Activated gamma-delta T cell treated with anti-CD3 and anti-CD28 coated beads, Interleukin-2, amount 50 U/mL, for 16 hours (primary cell): ENCODE results near the gene MUC20.
"Not testable (repeated sequence)": the region's sequence is repeated elsewhere in the genome, so short reads cannot be mapped to it uniquely, and the experiment has no call there.

ENCODE experiments used
- DNase-seq: peaks from one replicate; pipeline ENCODE4 v3.0.0-alpha.2; 2020; ENCODE audit warnings: low read depth

MUC20 gene

DNA sequence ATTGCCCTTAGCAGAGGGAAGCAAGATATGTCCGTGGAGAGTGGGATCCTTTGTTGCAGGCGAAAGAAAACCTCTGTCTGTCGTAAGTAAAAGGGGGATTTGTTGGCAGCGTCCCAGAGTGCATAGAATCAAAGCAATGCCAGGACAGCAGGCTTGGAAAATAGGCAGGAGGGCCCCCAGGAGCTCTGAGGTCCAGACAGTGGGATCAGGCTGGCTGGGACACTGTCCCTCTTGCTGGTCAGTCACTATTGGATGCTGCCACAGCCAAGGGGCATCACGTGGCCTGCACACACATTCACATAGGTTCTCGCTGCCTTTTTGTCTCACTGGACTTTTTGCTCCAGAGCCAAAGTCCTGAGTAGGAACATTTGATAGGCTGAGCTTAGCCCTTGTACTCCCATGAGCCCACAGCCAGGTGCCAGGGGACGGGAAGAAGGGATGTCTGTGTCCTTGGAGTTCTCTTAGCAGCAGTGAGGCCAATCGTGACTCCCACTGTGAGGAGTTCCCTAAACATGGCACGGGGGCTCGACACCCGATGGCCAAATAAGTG is 10.7 kb downstream of the MUC20 start:
- no peak for DNase-seq

DNA sequence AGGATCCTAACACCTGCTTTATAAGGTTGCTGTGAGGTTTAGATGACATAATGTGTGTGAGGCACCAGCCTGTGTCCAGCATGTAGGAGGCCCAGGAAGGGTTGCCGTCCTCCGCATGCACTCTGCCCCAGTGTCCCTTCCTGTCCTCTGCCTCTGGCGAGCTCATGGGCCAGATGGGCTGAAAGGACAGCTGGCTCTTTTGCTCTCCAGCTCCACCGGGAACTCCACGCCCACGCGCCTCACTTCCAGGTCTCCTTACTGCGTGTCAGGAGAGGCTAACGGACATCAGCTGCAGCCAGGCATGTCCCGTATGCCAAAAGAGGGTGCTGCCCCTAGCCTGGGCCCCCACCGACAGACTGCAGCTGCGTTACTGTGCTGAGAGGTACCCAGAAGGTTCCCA is 12.2 kb downstream of the MUC20 start:
- DNase-seq, result no peak

DNA sequence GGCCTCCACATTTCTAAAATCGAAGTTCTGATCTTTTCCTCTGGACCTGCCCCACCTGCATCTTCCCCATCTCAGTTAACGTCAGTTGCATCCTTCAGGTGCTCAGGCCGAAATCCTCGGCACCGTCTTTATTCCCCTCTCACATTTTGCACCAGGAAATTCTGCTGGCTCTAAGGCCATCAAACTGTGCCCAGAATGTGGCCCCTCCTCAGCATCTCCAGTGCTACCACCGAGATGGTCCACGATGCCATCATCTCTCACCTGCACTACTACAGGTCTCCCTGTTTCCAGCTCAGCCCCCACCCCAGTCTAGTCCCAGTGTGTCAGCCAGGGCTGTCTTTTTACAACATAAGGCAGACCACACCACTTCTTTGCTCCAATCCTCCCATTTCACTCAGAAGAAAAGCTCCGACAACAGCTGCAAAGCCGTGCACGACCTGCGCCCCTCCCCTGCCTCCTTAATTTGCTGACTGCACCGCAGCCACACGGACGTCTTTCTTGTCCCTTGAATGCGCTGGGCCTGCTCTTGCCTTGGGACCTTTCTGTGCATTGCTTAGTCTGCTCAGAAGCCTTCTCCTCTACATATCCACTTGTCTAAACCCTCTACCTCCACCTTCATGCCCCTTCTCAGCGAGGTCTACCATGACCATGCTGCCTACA is 14.4 kb downstream of the MUC20 start:
- no peak for DNase-seq

DNA sequence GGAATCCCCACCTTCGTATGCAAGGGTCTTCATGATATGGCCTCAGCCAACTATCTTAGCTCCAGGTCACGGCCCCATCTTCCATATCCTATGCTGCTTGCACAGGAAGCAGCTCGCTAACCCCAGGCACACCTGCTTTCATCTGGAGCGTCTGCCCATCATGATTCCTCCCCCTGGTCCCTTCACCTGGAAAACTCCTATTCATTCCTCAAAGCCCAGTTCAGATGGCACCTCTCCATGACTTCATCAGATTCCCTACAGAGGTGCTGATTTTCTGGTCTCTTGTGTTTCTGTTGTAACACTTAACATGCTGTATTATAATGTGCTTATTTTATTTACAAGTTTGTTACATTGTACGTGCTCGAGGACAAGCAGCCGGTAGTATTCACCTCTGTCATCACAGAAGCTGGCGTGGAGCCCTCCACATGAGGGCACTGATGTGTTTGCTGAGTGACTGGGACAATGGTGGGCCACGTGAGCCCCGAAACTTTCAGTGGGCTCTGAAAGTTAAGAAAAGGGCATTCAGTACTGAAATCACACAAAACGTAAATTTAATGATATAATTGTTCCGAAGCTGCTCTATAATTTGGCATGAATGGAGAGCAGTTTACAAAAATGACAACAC is 16.2 kb downstream of the MUC20 start:
- no peak for DNase-seq

DNA sequence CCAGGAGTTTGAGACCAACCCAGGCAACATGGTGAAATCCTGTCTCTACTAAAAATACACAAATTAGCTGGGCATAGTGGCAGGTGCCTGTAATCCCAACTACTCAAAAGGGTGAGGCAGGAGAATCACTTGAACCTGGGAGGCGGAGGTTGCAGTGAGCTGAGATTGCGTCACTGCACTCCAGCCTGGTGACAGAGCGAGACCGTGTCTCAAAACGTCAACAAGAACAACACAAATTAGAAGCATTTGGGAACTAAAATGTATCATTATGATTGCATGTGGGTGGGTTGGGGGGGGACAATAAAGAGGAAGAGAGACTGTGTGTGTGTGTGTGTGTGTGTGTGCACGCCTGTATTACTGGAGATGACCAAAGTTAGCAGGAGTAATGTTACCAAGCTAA is 17.0 kb downstream of the MUC20 start:
- not testable (repeated sequence) for DNase-seq

DNA sequence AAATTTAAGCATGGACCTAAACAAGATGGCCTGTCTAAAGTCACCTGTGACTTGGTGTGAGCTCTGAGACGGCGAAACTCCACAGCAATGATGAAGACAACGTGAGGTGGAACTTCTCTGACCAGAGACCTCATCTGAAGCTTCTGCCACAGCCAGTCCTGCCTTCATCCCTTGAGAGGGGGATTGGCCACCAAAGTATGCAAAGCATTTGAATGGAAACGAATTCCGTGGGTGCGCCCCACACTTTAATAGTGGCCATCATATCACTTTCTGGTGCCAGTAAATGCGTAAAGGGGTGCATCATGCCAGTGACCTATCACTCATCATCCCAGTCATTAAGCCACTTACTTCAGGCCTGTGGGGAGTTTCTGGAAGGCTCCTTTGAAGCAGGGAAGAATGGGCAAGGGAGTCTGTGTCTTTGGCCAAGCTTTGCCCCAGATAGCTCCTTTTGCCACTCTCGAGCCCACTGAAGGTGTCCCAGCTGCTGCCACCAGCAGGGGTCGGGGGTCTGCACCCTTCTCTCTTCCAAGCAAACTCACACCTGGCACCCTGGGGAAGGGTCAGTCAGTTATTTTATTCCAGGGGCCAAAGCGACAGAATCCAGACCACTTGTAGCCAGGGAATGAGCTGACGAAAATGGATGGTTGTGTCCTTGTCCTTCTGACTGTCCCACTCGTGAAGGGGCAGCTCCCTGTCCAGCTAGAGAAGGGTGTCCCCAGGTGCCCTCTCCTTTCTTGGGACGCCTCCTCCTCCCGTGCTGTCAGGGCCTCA is 17.7 kb downstream of the MUC20 start:
- no peak for DNase-seq

DNA sequence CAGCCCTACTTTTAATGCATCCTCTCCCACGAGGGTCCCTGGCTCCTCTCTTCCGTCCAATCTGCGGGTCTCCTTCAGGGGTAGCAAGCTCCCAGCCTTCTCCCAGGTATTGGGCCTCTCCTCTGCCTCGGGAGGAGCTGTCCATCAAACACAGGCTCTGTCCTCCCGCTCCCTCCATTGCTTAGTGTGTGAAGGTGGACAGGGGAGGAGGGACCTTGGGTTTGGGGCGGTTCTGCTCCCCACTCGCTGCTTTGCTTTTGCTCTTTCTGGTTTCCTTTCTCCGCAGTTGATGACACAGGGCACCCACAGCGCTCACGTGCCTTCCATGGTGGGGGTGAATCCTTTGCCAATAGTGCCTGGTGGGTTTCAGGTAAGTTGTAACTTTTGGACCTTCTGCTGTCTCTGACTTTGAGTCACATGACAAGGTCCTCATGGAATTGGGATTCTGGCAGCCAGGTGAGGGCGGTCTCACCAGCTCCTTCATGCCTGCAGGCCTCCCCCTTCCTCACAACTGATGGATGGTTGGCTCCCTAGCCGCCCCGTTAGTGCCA is 18.9 kb downstream of the MUC20 start:
- DNase-seq, result no peak

DNA sequence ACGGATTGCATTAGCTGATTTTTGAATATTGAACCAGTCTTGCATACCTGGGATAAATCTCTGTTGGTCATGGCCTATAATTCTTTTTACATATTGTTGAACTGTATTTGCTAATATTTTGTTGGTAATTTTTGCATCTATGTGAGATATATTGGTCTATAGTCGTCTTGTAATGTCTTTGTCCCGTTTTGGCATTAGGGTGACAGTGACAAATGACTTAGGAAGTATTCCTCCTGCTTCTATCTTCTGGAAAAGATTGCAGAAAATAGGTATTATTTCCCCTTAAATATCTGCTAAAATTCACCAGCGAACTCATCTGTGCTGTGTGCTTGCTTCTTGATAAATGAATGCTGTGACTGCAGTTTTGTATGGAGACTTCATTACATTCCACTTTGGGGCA is 23.7 kb downstream of the MUC20 start:
- no peak for DNase-seq

DNA sequence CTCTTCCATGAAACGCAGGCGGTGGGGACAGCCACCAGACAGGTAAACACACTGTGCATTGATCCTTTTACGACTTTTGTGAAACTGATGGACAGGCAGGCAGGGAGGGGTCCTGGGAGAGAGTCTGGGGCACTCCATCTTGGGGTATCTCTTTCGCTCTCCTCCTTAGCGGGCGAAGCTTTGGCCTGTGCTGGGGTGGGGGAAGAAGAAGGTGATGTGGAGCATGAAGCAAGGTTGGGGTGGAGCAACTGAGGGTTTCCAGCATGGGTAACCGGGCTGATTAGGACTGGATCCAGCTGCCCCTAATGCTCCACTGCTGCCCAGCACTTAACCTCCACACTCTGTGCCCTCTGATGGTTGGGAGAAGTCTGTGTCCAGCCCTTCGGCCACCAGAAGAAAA is 25.6 kb downstream of the MUC20 start:
- no peak for DNase-seq

DNA sequence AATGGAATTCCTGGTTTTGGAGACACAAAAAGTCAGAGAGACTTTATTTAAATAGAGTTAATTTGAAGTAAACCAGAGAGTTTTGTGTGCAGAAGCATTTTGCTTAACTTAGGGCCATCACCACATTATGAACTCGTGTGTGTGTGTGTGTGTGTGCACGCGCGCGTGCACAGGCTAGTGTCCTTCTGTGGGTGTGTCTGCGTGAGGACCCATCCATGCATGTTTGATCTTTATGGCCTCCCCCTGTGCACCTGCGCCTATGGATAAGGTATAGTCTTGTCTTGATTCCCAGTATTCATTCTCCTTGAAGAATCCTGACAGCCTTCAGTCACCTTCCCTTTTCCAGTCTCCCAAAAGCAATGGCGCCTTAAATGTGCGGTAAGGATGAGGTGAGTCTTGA is 26.0 kb downstream of the MUC20 start:
- DNase-seq, result no peak

DNA sequence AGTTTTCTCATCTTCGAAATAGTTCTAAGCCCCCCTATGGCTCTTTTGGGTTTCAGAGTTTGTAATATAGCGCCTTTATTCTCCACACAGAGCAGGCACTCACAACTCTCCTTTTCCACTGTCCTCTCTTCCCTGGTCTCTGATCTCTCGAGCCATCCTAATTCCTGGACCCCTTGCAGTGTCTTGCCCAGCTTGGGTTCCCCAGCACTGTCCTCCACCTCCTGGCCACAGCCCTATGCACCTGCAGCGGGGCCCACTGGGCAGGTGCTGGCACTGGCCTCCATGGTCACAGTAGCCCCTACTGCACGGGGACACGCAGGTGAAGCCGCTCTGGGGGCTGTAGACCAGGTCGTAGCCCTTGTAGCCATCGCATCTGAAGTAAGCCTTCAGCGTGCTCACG is 27.9 kb downstream of the MUC20 start:
- DNase-seq, result no peak

DNA sequence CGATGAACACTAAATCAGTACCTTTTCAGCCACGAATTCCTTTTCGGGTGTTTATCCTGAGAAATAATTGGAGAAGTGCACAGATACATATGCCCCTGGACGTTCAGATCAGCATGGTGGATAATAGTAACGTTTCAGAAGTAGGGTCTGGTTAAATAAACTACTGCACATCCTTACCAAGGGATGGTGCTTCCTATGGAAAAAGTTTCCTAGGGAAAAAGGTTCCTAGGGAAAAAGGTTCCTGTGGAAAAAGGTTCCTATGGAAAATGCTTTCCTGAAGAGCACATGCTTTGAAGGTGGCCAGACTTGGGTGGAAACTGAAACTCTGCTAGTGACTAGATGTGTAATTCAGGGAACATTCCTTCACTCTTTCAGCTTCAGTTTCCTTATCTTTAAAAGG is 28.3 kb downstream of the MUC20 start:
- DNase-seq, result not testable (repeated sequence)

DNA sequence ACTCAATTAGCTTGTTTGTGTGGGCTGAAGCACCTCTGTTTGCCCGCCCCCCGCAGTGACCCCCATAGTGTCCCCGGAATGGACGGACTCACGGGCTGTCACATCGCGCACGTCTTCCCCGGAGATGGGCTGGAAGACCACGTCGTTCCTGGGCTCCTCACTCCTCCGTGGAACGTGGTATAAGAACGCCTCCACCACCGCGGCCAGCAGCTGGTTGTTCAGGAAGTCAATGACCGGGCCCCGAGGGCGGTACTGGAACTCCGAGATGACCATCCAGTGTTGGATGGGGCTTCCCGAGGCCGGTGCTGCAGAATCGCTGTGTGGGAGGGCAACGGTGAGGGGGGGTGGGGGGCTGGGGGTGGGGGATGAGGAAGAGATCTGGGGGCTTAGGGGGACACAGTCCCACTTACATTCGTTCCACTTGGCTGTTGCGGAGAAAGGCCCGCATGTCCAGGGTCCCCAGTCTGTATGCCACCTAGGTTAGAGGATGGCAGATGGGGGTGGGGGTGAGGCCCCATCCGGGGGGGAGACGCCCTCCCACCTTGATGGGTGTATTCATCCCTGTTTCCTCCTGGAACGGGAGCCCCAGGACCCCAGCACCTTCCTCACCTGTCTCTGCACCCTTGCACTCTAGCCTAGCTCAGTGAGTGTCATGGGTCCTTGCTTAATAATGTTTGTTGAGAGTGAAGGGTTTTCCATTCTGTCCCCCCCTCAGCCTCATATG is 30.2 kb downstream of the MUC20 start:
- DNase-seq, result no peak

DNA sequence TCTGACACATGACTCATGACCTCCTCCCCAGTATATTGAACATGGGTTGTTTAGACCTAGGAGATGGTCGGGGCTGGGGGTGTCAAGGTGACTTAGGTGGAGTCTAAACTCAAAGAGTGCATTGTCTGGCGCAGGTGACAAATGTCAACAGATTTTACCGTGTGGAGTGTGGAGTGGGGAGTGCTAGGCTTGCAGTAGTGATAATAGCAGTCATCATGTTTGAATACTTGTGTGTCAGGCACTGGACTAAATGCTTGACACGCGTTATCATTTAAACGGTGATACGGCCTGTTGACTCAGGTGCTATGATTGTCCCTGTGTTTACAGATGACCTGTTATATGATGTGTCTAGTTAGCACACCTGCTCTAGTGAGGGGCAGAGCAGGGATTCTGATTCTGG is 30.8 kb downstream of the MUC20 start:
- no peak for DNase-seq

DNA sequence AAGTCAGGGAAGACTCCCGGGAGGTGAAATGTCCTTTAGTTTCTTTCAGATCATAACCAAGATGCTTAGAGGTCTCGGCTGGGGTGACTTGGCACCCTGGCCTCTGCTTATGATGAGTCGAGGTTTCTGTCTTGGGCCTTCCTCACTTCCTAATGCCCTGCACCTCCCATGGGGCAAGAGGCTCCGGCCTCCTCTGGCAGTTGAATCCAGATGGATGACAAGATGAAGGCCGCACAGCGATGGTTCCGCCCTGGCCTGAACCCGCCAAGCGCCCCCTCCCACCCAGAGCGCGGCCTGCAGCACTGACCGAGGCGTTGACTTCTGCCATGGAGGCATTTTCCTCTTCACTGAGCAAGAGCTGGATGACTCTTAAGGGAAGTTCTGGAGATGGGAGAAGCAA is 31.3 kb downstream of the MUC20 start:
- no peak for DNase-seq

DNA sequence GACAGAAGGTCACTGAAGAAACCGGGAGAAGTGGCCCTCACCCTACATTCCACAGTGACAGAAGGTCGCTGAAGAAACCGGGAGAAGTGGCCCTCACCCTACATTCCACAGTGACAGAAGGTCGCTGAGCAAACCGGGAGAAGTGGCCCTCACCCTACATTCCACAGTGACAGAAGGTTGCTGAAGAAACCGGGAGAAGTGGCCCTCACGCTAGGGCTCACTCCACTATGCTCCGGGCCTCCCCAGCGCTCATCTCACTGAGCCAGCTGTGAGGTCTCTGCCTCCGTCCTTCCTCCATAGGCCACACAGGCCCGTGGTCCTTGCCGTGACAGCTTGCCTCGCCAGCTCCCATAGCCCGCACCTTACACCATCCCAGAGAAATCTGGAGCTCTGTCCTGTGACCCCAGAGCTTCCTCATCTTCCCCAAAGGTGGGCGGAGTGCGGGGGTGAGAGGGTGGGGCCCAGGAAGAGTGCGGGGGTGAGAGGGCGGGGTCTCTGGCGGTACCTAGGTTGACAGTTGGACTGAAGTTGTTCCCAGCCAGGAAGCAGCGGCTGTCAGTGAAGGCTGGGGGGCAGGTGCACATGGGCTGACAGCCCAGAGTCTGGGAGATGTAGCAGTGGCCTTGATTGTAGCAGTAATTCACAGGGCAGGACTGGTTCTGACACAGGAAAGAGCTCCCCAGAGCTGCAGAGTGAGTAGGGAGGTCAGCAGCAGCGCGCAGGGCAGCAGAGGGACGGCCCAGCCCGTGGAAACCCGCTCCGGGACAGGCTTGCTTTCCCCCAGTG is 32.0 kb downstream of the MUC20 start:
- DNase-seq, result no peak

DNA sequence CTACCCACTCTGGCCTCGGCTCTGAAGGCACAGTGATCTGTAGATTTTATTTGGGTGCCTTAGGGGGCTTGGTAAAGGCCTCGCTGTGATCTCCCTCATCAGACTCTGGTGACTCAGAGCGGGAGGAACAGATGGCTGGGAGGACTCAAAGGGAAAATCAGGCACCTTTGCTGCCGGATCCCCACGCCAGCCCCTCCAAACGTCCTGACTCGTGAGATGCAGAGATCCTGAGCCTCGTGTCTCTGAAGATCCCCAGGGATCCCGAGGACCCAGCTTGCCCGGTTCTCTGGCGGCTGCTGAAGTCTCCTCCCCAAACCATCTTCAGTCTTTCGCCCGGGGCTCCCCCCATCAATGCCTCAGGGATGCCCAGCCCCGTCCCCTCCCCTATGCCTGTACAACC is 32.8 kb downstream of the MUC20 start:
- no peak for DNase-seq

DNA sequence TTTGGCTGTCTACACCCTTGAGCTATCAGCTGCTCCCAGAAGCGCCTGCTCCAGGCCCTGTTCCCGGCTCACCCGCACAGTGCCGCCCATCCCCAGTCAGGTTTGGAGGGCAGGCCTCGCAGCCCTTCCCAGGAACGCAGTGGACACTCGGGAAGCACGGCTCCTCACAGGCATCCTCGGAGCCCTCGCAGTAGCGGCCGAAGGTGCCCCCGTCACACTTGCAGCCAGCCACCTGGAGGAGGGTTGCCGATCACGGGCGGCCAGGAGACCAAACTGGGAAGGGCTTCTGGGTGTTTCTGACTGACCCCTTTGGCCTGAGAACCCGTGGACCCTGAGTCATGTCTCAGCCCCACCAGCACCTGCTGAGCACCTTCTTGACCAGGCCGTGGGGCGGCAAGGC is 33.4 kb downstream of the MUC20 start:
- DNase-seq, result no peak

DNA sequence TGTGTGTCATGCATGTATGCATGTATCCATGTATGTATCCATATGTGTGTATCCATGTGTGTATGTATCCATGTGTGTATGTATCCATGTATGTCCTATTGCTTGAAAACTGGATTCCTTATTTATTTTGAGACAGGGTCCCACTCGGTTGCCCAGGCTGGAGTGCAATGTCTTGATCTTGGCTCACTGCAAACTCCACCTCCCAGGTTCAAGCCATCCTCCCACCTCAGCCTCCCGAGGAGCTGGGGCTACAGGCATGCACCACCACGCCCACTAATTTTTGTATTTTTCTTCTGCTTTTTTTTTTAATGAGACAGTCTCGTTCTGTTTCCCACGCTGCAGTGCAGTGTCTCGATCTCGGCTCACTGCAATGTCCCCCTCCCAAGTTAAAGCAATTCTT is 34.1 kb downstream of the MUC20 start:
- DNase-seq, result no peak

DNA sequence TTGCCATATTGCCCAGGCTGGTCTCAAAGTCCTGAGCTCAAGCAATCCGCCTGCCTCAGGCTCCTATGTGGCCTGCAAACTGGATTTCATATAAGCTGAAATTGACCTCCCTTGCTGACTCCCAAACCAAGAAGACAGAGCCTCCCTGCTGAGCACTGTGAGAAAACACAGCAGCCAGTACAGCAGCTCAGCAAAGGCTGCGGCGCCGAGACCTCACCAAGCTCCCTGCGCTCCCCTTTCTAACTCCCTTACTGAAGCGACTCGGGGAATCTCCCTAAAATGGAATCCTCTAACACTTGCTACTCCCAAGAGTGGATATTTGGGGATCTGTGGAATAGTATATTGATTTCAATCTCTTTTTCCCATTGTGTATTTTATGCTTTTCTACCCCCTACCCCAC is 34.6 kb downstream of the MUC20 start:
- no peak for DNase-seq
